HEK293 (cell line): ENCODE data around the gene OMD.

Experiments
- CTCF ChIA-PET: fragments of 350-600 bp; formaldehyde crosslinking; extraction: SDS; loops from one replicate; lab custom pipeline; 2021; ENCODE audit warnings: antibody characterized with exemption; lab: Yijun Ruan, JAX
- POLR2A ChIA-PET: fragments of 300-600 bp; formaldehyde crosslinking; extraction: SDS; loops from one replicate; lab custom pipeline; 2020; ENCODE audit warnings: antibody characterized with exemption, inconsistent platforms; lab: Yijun Ruan, JAX
- H3K27ac ChIP-seq: fragments of 200-500 bp; sonication (Bioruptor generic); 2 replicates; pipeline ENCODE4 v1.5.1; 2014; ENCODE audit warnings: low read depth, low read length, control low read depth, inconsistent platforms; ENCODE audit errors: extremely low read depth
- H3K36me3 ChIP-seq, 2 experiments: fragments of 200-500 bp in 1 of 2; sonication (Bioruptor generic) in 1 of 2; 1 replicate in 1 of 2; 2 replicates in 1 of 2; pipeline ENCODE4 v1.5.1; 2014 to 2017; ENCODE audit warnings: inconsistent platforms in 2 of 2, low read length in 2 of 2; ENCODE audit not compliant: control insufficient read depth in 2 of 2, insufficient read depth in 1 of 2
- H3K4me1 ChIP-seq: fragments of 200-500 bp; sonication (Bioruptor generic); 2 replicates; pipeline ENCODE4 v1.5.1; 2014; ENCODE audit warnings: mild to moderate bottlenecking, low read length, inconsistent platforms; ENCODE audit not compliant: control insufficient read depth, insufficient read depth
- H3K4me3 ChIP-seq: 2 replicates; pipeline ENCODE4 v1.5.1; 2011; ENCODE audit warnings: low read depth, mild to moderate bottlenecking, control low read depth, low read length, moderate library complexity
- H3K9me3 ChIP-seq: fragments of 200-500 bp; sonication (Bioruptor generic); 2 replicates; pipeline ENCODE4 v1.5.1; 2014; ENCODE audit warnings: low read depth, low read length, inconsistent platforms; ENCODE audit not compliant: control insufficient read depth, insufficient read depth
- OSR2 ChIP-seq: fragments of 450-650 bp; formaldehyde crosslinking; IDR thresholded peaks from 2 replicates; pipeline ENCODE4 v1.5.1; 2016; ENCODE audit warnings: missing biosample characterization, missing genetic modification characterization
- SCRT2 ChIP-seq: fragments of 450-650 bp; formaldehyde crosslinking; IDR thresholded peaks from 2 replicates; pipeline ENCODE4 v1.5.1; 2016; ENCODE audit warnings: missing biosample characterization, missing genetic modification characterization
- SP2 ChIP-seq: fragments of 450-650 bp; formaldehyde crosslinking; IDR thresholded peaks from 2 replicates; pipeline ENCODE4 v1.5.1; 2016; ENCODE audit warnings: missing biosample characterization, missing genetic modification characterization
- YY1 ChIP-seq: fragments of 450-650 bp; formaldehyde crosslinking; IDR thresholded peaks from 2 replicates; pipeline ENCODE4 v1.5.1; 2018; ENCODE audit warnings: missing biosample characterization, missing genetic modification characterization
- ZBTB8A ChIP-seq: fragments of 450-650 bp; formaldehyde crosslinking; IDR thresholded peaks from 2 replicates; pipeline ENCODE4 v1.5.1; 2016; ENCODE audit warnings: missing biosample characterization, missing genetic modification characterization
- ZFP3 ChIP-seq: fragments of 450-650 bp; formaldehyde crosslinking; IDR thresholded peaks from 2 replicates; pipeline ENCODE4 v1.5.1; 2016; ENCODE audit warnings: low read depth, missing biosample characterization, missing genetic modification characterization
- ZNF10 ChIP-seq: fragments of 450-650 bp; formaldehyde crosslinking; IDR thresholded peaks from 2 replicates; pipeline ENCODE4 v1.5.1; 2017; ENCODE audit warnings: missing biosample characterization, missing genetic modification characterization
- ZNF121 ChIP-seq: fragments of 450-650 bp; formaldehyde crosslinking; IDR thresholded peaks from 2 replicates; pipeline ENCODE4 v1.5.1; 2016; ENCODE audit warnings: missing biosample characterization, missing genetic modification characterization
- ZNF133 ChIP-seq: fragments of 450-650 bp; formaldehyde crosslinking; IDR thresholded peaks from 2 replicates; pipeline ENCODE4 v1.5.1; 2016; ENCODE audit warnings: missing biosample characterization, missing genetic modification characterization
- ZNF184 ChIP-seq: fragments of 450-650 bp; IDR thresholded peaks from 2 replicates; pipeline ENCODE4 v1.5.1; 2018; ENCODE audit warnings: missing biosample characterization, mild to moderate bottlenecking, missing genetic modification characterization
- ZNF19 ChIP-seq: fragments of 450-650 bp; formaldehyde crosslinking; IDR thresholded peaks from 2 replicates; pipeline ENCODE4; 2016; ENCODE audit warnings: missing biosample characterization, missing genetic modification characterization, low read depth
- ZNF202 ChIP-seq: fragments of 450-650 bp; formaldehyde crosslinking; IDR thresholded peaks from 2 replicates; pipeline ENCODE4 v1.5.1; 2016; ENCODE audit warnings: missing biosample characterization, missing genetic modification characterization, borderline replicate concordance
- ZNF266 ChIP-seq: fragments of 450-650 bp; formaldehyde crosslinking; IDR thresholded peaks from 2 replicates; pipeline ENCODE4 v1.5.1; 2016; ENCODE audit warnings: missing biosample characterization, missing genetic modification characterization, low read depth
- ZNF335 ChIP-seq: fragments of 450-650 bp; formaldehyde crosslinking; conservative IDR thresholded peaks from 2 replicates; pipeline ENCODE4 v1.5.1; 2016; ENCODE audit warnings: missing biosample characterization, missing genetic modification characterization
- ZNF341 ChIP-seq: fragments of 450-650 bp; formaldehyde crosslinking; IDR thresholded peaks from 2 replicates; pipeline ENCODE4; 2016; ENCODE audit warnings: low read depth, missing biosample characterization, missing genetic modification characterization
- ZNF350 ChIP-seq: fragments of 450-650 bp; formaldehyde crosslinking; IDR thresholded peaks from 2 replicates; pipeline ENCODE4 v1.5.0; 2017; ENCODE audit warnings: missing biosample characterization, mild to moderate bottlenecking, missing genetic modification characterization
- ZNF404 ChIP-seq: fragments of 450-650 bp; formaldehyde crosslinking; IDR thresholded peaks from 2 replicates; pipeline ENCODE4 v1.5.1; 2017; ENCODE audit warnings: missing biosample characterization, missing genetic modification characterization
- ZNF416 ChIP-seq: fragments of 450-650 bp; formaldehyde crosslinking; IDR thresholded peaks from 2 replicates; pipeline ENCODE4 v1.5.1; 2016; ENCODE audit warnings: missing biosample characterization, missing genetic modification characterization
- ZNF623 ChIP-seq: fragments of 450-650 bp; formaldehyde crosslinking; IDR thresholded peaks from 2 replicates; pipeline ENCODE4 v1.5.1; 2016; ENCODE audit warnings: missing biosample characterization, missing genetic modification characterization
- ZNF664 ChIP-seq: fragments of 450-650 bp; formaldehyde crosslinking; IDR thresholded peaks from 2 replicates; pipeline ENCODE4 v1.5.1; 2016; ENCODE audit warnings: missing biosample characterization, missing genetic modification characterization
- ZNF76 ChIP-seq: fragments of 450-650 bp; formaldehyde crosslinking; IDR thresholded peaks from 2 replicates; pipeline ENCODE4; 2016; ENCODE audit warnings: low read depth, missing biosample characterization, missing genetic modification characterization, borderline replicate concordance
- ZNF830 ChIP-seq: fragments of 450-650 bp; IDR thresholded peaks from 2 replicates; pipeline ENCODE4 v1.5.0; 2018; ENCODE audit warnings: missing biosample characterization, missing genetic modification characterization, low read depth, mild to moderate bottlenecking, moderate library complexity
- TF ChIP-seq, protein P1 (sequence below): fragments of 450-650 bp; formaldehyde crosslinking; IDR thresholded peaks from 2 replicates; pipeline ENCODE4 v1.5.1; 2017; ENCODE audit warnings: missing biosample characterization, missing genetic modification characterization
- TF ChIP-seq, protein P2 (sequence below): fragments of 450-650 bp; formaldehyde crosslinking; IDR thresholded peaks from 2 replicates; pipeline ENCODE4 v1.5.1; 2016; ENCODE audit warnings: missing biosample characterization, missing genetic modification characterization
- TF ChIP-seq, protein P3 (sequence below): fragments of 450-650 bp; formaldehyde crosslinking; IDR thresholded peaks from 2 replicates; pipeline ENCODE4 v1.5.1; 2016; ENCODE audit warnings: missing biosample characterization, missing genetic modification characterization, borderline replicate concordance
- TF ChIP-seq, protein P4 (sequence below): fragments of 450-650 bp; formaldehyde crosslinking; IDR thresholded peaks from 2 replicates; pipeline ENCODE4 v1.5.1; 2017; ENCODE audit warnings: missing biosample characterization, missing genetic modification characterization

The OMD gene

DNA sequence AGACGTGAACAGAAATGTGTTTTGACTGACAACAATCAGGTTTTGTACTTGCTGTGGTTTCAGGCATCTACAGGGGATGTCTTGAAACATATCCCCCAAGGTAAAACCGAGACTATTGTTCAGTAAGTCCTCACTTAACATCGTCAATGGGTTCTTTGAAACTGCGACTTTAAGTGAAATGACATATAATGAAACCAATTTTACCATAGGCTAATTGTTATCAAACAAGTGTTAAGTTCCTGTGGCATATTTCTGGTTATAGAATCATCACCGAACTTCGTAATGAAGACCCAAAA is 16.4 kb upstream of the OMD start:
- no peak for TF ChIP-seq ZNF416 (tag by site-specific recombination)
- no peak for TF ChIP-seq OSR2 (tag by site-specific recombination)
- TF ChIP-seq ZNF10, result no peak
- no peak for TF ChIP-seq ZNF830 (tag by site-specific recombination)
- no peak for TF ChIP-seq ZNF121 (tag by site-specific recombination)
- H3K9me3 ChIP-seq, result no peaks in the 10 kb centered on the region
- POLR2A ChIA-PET, result no interaction called here
- no peak overlapping the region for H3K4me3 ChIP-seq
- CTCF ChIA-PET, result interaction anchor here (0.9 to 2.5 kb wide), 3 partner anchors 14 to 302 kb away, joined by 3 to 15 read pairs (median 4); no protein-coding TSS in a partner anchor
- H3K4me1 ChIP-seq, result no peaks in the 10 kb centered on the region
- H3K36me3 ChIP-seq, result no peaks in the 10 kb centered on the region
- H3K27ac ChIP-seq, result no peak overlapping the region

DNA sequence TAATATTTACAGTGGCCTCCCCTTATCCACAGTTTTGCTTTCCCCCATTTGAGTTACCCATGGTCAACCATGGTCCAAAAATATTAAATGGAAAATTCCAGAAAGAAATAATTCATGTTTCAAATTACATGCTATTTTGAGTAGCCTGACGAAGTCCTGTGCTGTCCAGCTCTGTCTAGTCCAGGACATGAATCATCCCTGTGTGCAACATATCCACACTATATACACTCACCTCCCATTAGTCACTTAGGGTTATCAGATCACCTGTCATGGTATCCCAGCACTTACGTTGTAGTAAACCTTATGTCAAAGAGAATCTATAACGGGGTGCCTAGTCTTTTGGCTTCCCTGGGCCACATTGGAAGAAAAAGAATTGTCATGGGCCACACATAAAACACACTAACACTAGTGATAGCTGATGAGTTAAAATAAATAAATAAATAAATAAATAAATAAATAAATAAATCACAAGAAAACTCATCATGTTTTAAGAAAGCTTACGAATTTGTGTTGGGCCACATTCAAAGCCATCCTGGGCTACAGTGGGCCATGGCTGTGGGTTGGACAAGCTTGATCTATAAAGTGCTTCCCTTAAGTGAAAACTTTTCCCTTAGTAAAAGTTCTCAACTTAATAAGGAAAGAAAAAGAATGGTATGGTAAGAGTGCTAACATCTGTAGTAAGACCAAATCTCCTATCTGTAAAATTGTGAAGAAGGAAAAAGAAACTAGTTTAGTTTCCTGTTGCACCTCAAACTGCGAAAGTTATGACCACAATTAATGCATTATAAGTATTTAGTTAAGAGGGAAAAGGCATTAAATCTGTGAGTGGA is 15.9 kb upstream of the OMD start:
- Histone ChIP-seq H3K27ac (no peak overlapping the region), H3K36me3 (no peaks in the 10 kb centered on the region), H3K4me3 (no peak overlapping the region), H3K9me3 (no peaks in the 10 kb centered on the region), H3K4me1 (no peaks in the 10 kb centered on the region)
- ChIA-PET CTCF (interaction anchor here (0.9 to 2.5 kb wide), 4 partner anchors 15 to 301 kb away, joined by 3 to 15 read pairs (median 4); no protein-coding TSS in a partner anchor), POLR2A (no interaction called here)
- TF ChIP-seq, protein P1, sequence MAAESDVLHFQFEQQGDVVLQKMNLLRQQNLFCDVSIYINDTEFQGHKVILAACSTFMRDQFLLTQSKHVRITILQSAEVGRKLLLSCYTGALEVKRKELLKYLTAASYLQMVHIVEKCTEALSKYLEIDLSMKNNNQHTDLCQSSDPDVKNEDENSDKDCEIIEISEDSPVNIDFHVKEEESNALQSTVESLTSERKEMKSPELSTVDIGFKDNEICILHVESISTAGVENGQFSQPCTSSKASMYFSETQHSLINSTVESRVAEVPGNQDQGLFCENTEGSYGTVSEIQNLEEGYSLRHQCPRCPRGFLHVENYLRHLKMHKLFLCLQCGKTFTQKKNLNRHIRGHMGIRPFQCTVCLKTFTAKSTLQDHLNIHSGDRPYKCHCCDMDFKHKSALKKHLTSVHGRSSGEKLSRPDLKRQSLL (tag by site-specific recombination), result no peak
- TF ChIP-seq ZNF133, result no peak
- TF ChIP-seq SP2 (tag by site-specific recombination), result no peak
- TF ChIP-seq, protein P2, sequence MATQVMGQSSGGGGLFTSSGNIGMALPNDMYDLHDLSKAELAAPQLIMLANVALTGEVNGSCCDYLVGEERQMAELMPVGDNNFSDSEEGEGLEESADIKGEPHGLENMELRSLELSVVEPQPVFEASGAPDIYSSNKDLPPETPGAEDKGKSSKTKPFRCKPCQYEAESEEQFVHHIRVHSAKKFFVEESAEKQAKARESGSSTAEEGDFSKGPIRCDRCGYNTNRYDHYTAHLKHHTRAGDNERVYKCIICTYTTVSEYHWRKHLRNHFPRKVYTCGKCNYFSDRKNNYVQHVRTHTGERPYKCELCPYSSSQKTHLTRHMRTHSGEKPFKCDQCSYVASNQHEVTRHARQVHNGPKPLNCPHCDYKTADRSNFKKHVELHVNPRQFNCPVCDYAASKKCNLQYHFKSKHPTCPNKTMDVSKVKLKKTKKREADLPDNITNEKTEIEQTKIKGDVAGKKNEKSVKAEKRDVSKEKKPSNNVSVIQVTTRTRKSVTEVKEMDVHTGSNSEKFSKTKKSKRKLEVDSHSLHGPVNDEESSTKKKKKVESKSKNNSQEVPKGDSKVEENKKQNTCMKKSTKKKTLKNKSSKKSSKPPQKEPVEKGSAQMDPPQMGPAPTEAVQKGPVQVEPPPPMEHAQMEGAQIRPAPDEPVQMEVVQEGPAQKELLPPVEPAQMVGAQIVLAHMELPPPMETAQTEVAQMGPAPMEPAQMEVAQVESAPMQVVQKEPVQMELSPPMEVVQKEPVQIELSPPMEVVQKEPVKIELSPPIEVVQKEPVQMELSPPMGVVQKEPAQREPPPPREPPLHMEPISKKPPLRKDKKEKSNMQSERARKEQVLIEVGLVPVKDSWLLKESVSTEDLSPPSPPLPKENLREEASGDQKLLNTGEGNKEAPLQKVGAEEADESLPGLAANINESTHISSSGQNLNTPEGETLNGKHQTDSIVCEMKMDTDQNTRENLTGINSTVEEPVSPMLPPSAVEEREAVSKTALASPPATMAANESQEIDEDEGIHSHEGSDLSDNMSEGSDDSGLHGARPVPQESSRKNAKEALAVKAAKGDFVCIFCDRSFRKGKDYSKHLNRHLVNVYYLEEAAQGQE (tag by site-specific recombination), result peak; percentile 49; the same call in 1 of the 2 replicates
- peak; percentile 13; the same call in 1 of the 2 replicates for TF ChIP-seq ZNF341 (tag by site-specific recombination)
- peak; percentile 62; the same call in 1 of the 2 replicates for TF ChIP-seq ZNF266 (tag by site-specific recombination)
- 0 out of 2 replicates have a peak, but pooled peaks have one; percentile 68 for TF ChIP-seq ZNF19 (tag by site-specific recombination)
- TF ChIP-seq ZNF404 (tag by site-specific recombination), result no peak
- TF ChIP-seq, protein P3, sequence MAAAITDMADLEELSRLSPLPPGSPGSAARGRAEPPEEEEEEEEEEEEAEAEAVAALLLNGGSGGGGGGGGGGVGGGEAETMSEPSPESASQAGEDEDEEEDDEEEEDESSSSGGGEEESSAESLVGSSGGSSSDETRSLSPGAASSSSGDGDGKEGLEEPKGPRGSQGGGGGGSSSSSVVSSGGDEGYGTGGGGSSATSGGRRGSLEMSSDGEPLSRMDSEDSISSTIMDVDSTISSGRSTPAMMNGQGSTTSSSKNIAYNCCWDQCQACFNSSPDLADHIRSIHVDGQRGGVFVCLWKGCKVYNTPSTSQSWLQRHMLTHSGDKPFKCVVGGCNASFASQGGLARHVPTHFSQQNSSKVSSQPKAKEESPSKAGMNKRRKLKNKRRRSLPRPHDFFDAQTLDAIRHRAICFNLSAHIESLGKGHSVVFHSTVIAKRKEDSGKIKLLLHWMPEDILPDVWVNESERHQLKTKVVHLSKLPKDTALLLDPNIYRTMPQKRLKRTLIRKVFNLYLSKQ (tag by site-specific recombination), result no peak
- TF ChIP-seq ZNF350 (tag by site-specific recombination), result no peak
- TF ChIP-seq ZNF335 (tag by site-specific recombination), result no peak
- no peak for TF ChIP-seq SCRT2 (tag by site-specific recombination)
- TF ChIP-seq ZNF184, result no peak
- peak; percentile 63 for TF ChIP-seq ZNF623
- TF ChIP-seq, protein P4, sequence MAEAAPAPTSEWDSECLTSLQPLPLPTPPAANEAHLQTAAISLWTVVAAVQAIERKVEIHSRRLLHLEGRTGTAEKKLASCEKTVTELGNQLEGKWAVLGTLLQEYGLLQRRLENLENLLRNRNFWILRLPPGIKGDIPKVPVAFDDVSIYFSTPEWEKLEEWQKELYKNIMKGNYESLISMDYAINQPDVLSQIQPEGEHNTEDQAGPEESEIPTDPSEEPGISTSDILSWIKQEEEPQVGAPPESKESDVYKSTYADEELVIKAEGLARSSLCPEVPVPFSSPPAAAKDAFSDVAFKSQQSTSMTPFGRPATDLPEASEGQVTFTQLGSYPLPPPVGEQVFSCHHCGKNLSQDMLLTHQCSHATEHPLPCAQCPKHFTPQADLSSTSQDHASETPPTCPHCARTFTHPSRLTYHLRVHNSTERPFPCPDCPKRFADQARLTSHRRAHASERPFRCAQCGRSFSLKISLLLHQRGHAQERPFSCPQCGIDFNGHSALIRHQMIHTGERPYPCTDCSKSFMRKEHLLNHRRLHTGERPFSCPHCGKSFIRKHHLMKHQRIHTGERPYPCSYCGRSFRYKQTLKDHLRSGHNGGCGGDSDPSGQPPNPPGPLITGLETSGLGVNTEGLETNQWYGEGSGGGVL, result no peak
- TF ChIP-seq YY1 (tag by site-specific recombination), result no peak
- 0 out of 2 replicates have a peak, but pooled peaks have one; percentile 39 for TF ChIP-seq ZNF202
- peak; percentile 68; the same call in 1 of the 2 replicates for TF ChIP-seq ZBTB8A (tag by site-specific recombination)
- no peak for TF ChIP-seq ZNF76 (tag by site-specific recombination)
- TF ChIP-seq ZFP3 (tag by site-specific recombination), result no peak
- peak; percentile 50; the same call in 1 of the 2 replicates for TF ChIP-seq ZNF664 (tag by site-specific recombination)
